CD14-positive monocyte (primary cell): ENCODE results near the gene ARFGEF3. TPM values are rescaled to one million over a fixed set of nuclear protein-coding genes. Genes with fewer than 3 reads are reported as not detected.

Experiments used
- DNase-seq, 3 donors: peaks; one replicate each; pipeline ENCODE4 v3.0.0-alpha.2; 2011 to 2022
- H2AFZ ChIP-seq: 2 replicates; pipeline ENCODE4 v1.6.0; 2012; ENCODE audit warnings: mild to moderate bottlenecking, low read depth, low read length, inconsistent platforms; ENCODE audit not compliant: insufficient read depth, poor library complexity, severe bottlenecking
- H3K27ac ChIP-seq, 2 donors: 1 replicate in 1 of 2; 2 replicates in 1 of 2; pipeline ENCODE4 v1.5.1; 2012 to 2013; ENCODE audit warnings: low read length in 2 of 2, control low read depth in 1 of 2, inconsistent platforms in 1 of 2, low read depth in 1 of 2, mild to moderate bottlenecking in 1 of 2
- H3K27me3 ChIP-seq, 2 donors: one replicate each; pipeline versions ENCODE4 v1.6.0 to v1.6.1; 2011 to 2013; ENCODE audit warnings: low read length in 2 of 2; ENCODE audit not compliant: control insufficient read depth in 2 of 2, insufficient read depth in 2 of 2
- H3K36me3 ChIP-seq, 2 donors: replicated peaks in 1 of 2; 1 replicate in 1 of 2; 2 replicates in 1 of 2; pipeline versions ENCODE4 v1.5.1 to v1.6.1; 2012 to 2013; ENCODE audit warnings: low read length in 2 of 2, control low read depth in 1 of 2, inconsistent platforms in 1 of 2, mild to moderate bottlenecking in 1 of 2; ENCODE audit not compliant: insufficient read depth in 2 of 2, control insufficient read depth in 1 of 2
- H3K4me1 ChIP-seq, 2 donors: 1 replicate in 1 of 2; 2 replicates in 1 of 2; pipeline versions ENCODE4 v1.5.1 to v1.6.1; 2012 to 2013; ENCODE audit warnings: low read length in 2 of 2, control low read depth in 1 of 2, inconsistent platforms in 1 of 2, mild to moderate bottlenecking in 1 of 2, moderate library complexity in 1 of 2; ENCODE audit not compliant: insufficient read depth in 2 of 2, control insufficient read depth in 1 of 2
- H3K4me2 ChIP-seq: replicated peaks from 2 replicates; pipeline ENCODE3; 2012; ENCODE audit warnings: low read length, moderate library complexity, mild to moderate bottlenecking; ENCODE audit not compliant: poor library complexity, severe bottlenecking; ENCODE audit errors: extremely low read depth
- H3K4me3 ChIP-seq, 3 experiments: fragments of 200-600 bp in 1 of 3; sonication (generic) in 1 of 3; replicated peaks in 1 of 3; 1 replicate in 2 of 3; 2 replicates in 1 of 3; pipeline ENCODE4 v1.5.1; 2011 to 2013; ENCODE audit warnings: low read length in 3 of 3, mild to moderate bottlenecking in 3 of 3, control low read depth in 2 of 3, low read depth in 2 of 3, inconsistent platforms in 1 of 3, moderate library complexity in 1 of 3
- H3K79me2 ChIP-seq: 2 replicates; pipeline ENCODE4 v1.6.0; 2012; ENCODE audit warnings: mild to moderate bottlenecking, control low read depth, inconsistent platforms, low read length, moderate library complexity; ENCODE audit not compliant: insufficient read depth
- H3K9ac ChIP-seq: 2 replicates; pipeline ENCODE4 v1.6.0; 2017; ENCODE audit warnings: low read length, mild to moderate bottlenecking; ENCODE audit not compliant: insufficient read depth, poor library complexity, severe bottlenecking
- H3K9me3 ChIP-seq, 2 donors: replicated peaks in 1 of 2; 1 replicate in 1 of 2; 2 replicates in 1 of 2; pipeline versions ENCODE4 v1.5.1 to v1.6.1; 2012 to 2013; ENCODE audit warnings: low read length in 2 of 2, control low read depth in 1 of 2; ENCODE audit not compliant: control insufficient read depth in 1 of 2, insufficient read depth in 1 of 2
- H4K20me1 ChIP-seq: 2 replicates; pipeline ENCODE4 v1.6.0; 2012; ENCODE audit warnings: mild to moderate bottlenecking, low read length, control low read depth, moderate library complexity; ENCODE audit not compliant: insufficient read depth
- H3K27ac Mint-ChIP-seq, 7 donors: one replicate each; pipeline ENCODE4 v1.8.0; 2020; ENCODE audit warnings: mild to moderate bottlenecking in 7 of 7, mixed read lengths in 7 of 7, moderate library complexity in 6 of 7, inconsistent platforms in 2 of 7
- H3K27me3 Mint-ChIP-seq, 3 donors: one replicate each; pipeline ENCODE4 v1.8.0; 2021 to 2022; ENCODE audit warnings: low read depth in 3 of 3, mild to moderate bottlenecking in 3 of 3, mixed read lengths in 3 of 3, moderate library complexity in 3 of 3, inconsistent platforms in 1 of 3
- H3K36me3 Mint-ChIP-seq, 2 donors: one replicate each; pipeline ENCODE4 v1.8.0; 2020; ENCODE audit warnings: mixed read lengths in 2 of 2, inconsistent platforms in 1 of 2, mild to moderate bottlenecking in 1 of 2
- H3K4me1 Mint-ChIP-seq: one replicate; pipeline ENCODE4 v1.8.0; 2020; ENCODE audit warnings: mild to moderate bottlenecking, mixed read lengths
- H3K4me3 Mint-ChIP-seq, 2 donors: one replicate each; pipeline ENCODE4 v1.8.0; 2020; ENCODE audit warnings: mild to moderate bottlenecking in 2 of 2, mixed read lengths in 2 of 2, moderate library complexity in 1 of 2
- H3K9me3 Mint-ChIP-seq, 7 donors: one replicate each; pipeline ENCODE4 v1.8.0; 2020 to 2022; ENCODE audit warnings: mixed read lengths in 7 of 7, mild to moderate bottlenecking in 6 of 7, moderate library complexity in 6 of 7, inconsistent platforms in 2 of 7
- CTCF ChIP-seq: fragments of 200-600 bp; IDR thresholded peaks from one replicate; pipeline ENCODE4 v1.8.0; 2022; ENCODE audit warnings: antibody characterized with exemption, mild to moderate bottlenecking
- WGBS: methylation state at CpG from one replicate; pipeline ENCODE4 v1.1.5; 2013; ENCODE audit warnings: missing lambda C conversion rate; ENCODE audit not compliant: insufficient coverage; 5-methylcytosine and 5-hydroxymethylcytosine counted together
- intact Hi-C, 2 donors: fragments of 100-400 bp; cut with micrococcal nuclease; formaldehyde crosslinking; loops; one replicate each; pipeline versions ENCODE4 v1.15.0 to v1.15.1; 2023
- polyA plus RNA-seq, 3 donors: library from polyadenylated mRNA; depleted of rRNA in 1 of 3; unstranded in 2 of 3; stranded (reverse) in 1 of 3; fragments of 300-500 nt in 2 of 3; fragments of >200 nt in 1 of 3; fragmentation: Illumina TruSeq in 2 of 3; gene quantifications; 1 replicate in 2 of 3; 2 replicates in 1 of 3; pipeline ENCODE4 v1.2.3, GENCODE V29; 2012 to 2021

Gene ARFGEF3
- polyA plus RNA-seq, 3 donors = not detected

GRCh38 chr6:138235205-138235604 is 73.5 kb downstream of the ARFGEF3 start:
- Histone ChIP-seq H3K9ac (no peak overlapping the region), H3K4me3 (no peak overlapping the region), H3K9me3 (no peaks in the 10 kb centered on the region), H3K79me2 (no peaks in the 10 kb centered on the region), H3K27ac (no peak overlapping the region), H4K20me1 (no peaks in the 10 kb centered on the region), H3K4me1 (no peaks in the 10 kb centered on the region), H2AFZ (no peak overlapping the region), H3K36me3 (no peaks in the 10 kb centered on the region), H3K27me3 (no peaks in the 10 kb centered on the region), H3K4me2 (no peak overlapping the region)
- DNase-seq = no peak
- peaks cover 0 to 2% (median 0%) of the 10 kb centered on the region in 7 donors for H3K9me3 Mint-ChIP-seq
- no peak overlapping the region for H3K4me3 Mint-ChIP-seq
- no peak overlapping the region for H3K27ac Mint-ChIP-seq
- no CpG with 5 or more reads among the region's 1 CpG for WGBS
- no peak for TF ChIP-seq CTCF
- no peaks in the 10 kb centered on the region for H3K36me3 Mint-ChIP-seq
- no peaks in the 10 kb centered on the region for H3K4me1 Mint-ChIP-seq
- intact Hi-C loops = no loop called here
- peaks cover 3 to 5% (median 4%) of the 10 kb centered on the region in 3 donors for H3K27me3 Mint-ChIP-seq

GRCh38 chr6:138235693-138236092 is 74.0 kb downstream of the ARFGEF3 start:
- Histone ChIP-seq H2AFZ (no peak overlapping the region), H3K79me2 (no peaks in the 10 kb centered on the region), H3K9me3 (no peaks in the 10 kb centered on the region), H3K27me3 (no peaks in the 10 kb centered on the region), H3K4me2 (no peak overlapping the region), H3K36me3 (no peaks in the 10 kb centered on the region), H4K20me1 (no peaks in the 10 kb centered on the region), H3K4me3 (no peak overlapping the region), H3K4me1 (no peaks in the 10 kb centered on the region), H3K27ac (no peak overlapping the region), H3K9ac (no peak overlapping the region)
- intact Hi-C loops = no loop called here
- no peaks in the 10 kb centered on the region for H3K36me3 Mint-ChIP-seq
- no peak for DNase-seq
- no CpG with 5 or more reads among the region's 1 CpG for whole genome bisulfite sequencing
- H3K27me3 Mint-ChIP-seq = peaks cover 3 to 7% (median 5%) of the 10 kb centered on the region in 3 donors
- peaks cover 0 to 2% (median 0%) of the 10 kb centered on the region in 7 donors for H3K9me3 Mint-ChIP-seq
- H3K4me1 Mint-ChIP-seq = no peaks in the 10 kb centered on the region
- no peak overlapping the region for H3K4me3 Mint-ChIP-seq
- no peak overlapping the region for H3K27ac Mint-ChIP-seq
- TF ChIP-seq CTCF = no peak
